HepG2 (cell line): ENCODE measurements around the gene KIF13A. TPM values are rescaled to one million over a fixed set of nuclear protein-coding genes. Genes with fewer than 3 reads are reported as not detected.
A peak's percentile ranks its signal among the peaks of the same experiment; 100 is the strongest.

Experiments used
- ARID3A ChIP-seq: IDR thresholded peaks from 2 replicates; pipeline ENCODE4 v1.6.1; 2012; ENCODE audit warnings: low read depth, low read length, improper control_type of control experiment
- ATF6 ChIP-seq: sonication (generic); formaldehyde crosslinking; conservative IDR thresholded peaks from 2 replicates; pipeline ENCODE4 v1.4.0; 2020; ENCODE audit warnings: missing genetic modification reagents
- EED ChIP-seq: sonication (generic); formaldehyde crosslinking; IDR thresholded peaks from 2 replicates; pipeline ENCODE4 v1.5.0; 2020; ENCODE audit warnings: mild to moderate bottlenecking, missing genetic modification reagents
- FOXC1 ChIP-seq: sonication (generic); formaldehyde crosslinking; IDR thresholded peaks from 2 replicates; pipeline ENCODE4 v1.8.0; 2022; ENCODE audit warnings: mild to moderate bottlenecking, missing genetic modification reagents, borderline replicate concordance
- GABPB1 ChIP-seq: IDR thresholded peaks from 2 replicates; pipeline ENCODE4 v1.6.1; 2016; ENCODE audit warnings: mild to moderate bottlenecking, missing genetic modification reagents, moderate library complexity, missing compliant biosample characterization
- HOXA7 ChIP-seq: sonication (generic); formaldehyde crosslinking; IDR thresholded peaks from 2 replicates; pipeline ENCODE4 v1.8.1; 2022; ENCODE audit warnings: mild to moderate bottlenecking, missing genetic modification reagents, moderate library complexity
- JARID2 ChIP-seq: sonication (generic); formaldehyde crosslinking; IDR thresholded peaks from 2 replicates; pipeline ENCODE4 v1.8.1; 2023; ENCODE audit warnings: missing genetic modification reagents, inconsistent platforms; ENCODE audit not compliant: insufficient replicate concordance
- MLXIP ChIP-seq: sonication (generic); formaldehyde crosslinking; IDR thresholded peaks from 2 replicates; pipeline ENCODE4 v1.9.0; 2021; ENCODE audit warnings: missing genetic modification reagents, borderline replicate concordance
- MXI1 ChIP-seq: IDR thresholded peaks from 3 replicates; pipeline ENCODE4 v1.6.1; 2012; ENCODE audit warnings: low read depth, low read length, inconsistent platforms, borderline replicate concordance
- MYC ChIP-seq: sonication (generic); formaldehyde crosslinking; IDR thresholded peaks from 2 replicates; pipeline ENCODE4 v1.9.0; 2021; ENCODE audit warnings: missing genetic modification reagents, borderline replicate concordance
- NCOA1 ChIP-seq: sonication (generic); formaldehyde crosslinking; IDR thresholded peaks from 2 replicates; pipeline ENCODE4 v1.9.0; 2021; ENCODE audit warnings: missing genetic modification reagents
- PCBP2 ChIP-seq: fragments of 200-400 bp; formaldehyde crosslinking; optimal IDR thresholded peaks from 2 replicates; pipeline ENCODE3; 2018; ENCODE audit warnings: low read length, low read depth; ENCODE audit not compliant: poor library complexity, severe bottlenecking
- POGZ ChIP-seq: sonication (generic); formaldehyde crosslinking; IDR thresholded peaks from 2 replicates; pipeline ENCODE4 v1.4.0; 2020; ENCODE audit warnings: mild to moderate bottlenecking, missing genetic modification reagents
- SETDB1 ChIP-seq: sonication (generic); formaldehyde crosslinking; IDR thresholded peaks from 2 replicates; pipeline ENCODE4 v1.5.1; 2020; ENCODE audit warnings: missing genetic modification reagents, mild to moderate bottlenecking, borderline replicate concordance
- SP4 ChIP-seq: sonication (generic); formaldehyde crosslinking; IDR thresholded peaks from 2 replicates; pipeline ENCODE4 v1.8.1; 2023; ENCODE audit warnings: mild to moderate bottlenecking, missing genetic modification reagents
- TRIM22 ChIP-seq: fragments of 450-650 bp; IDR thresholded peaks from 2 replicates; pipeline ENCODE4 v1.6.1; 2017
- ZNF891 ChIP-seq: sonication (generic); formaldehyde crosslinking; IDR thresholded peaks from 2 replicates; pipeline ENCODE4 v1.5.0; 2020; ENCODE audit warnings: mild to moderate bottlenecking, missing genetic modification reagents
- ZXDC ChIP-seq: sonication (generic); formaldehyde crosslinking; IDR thresholded peaks from 2 replicates; pipeline ENCODE4 v1.5.0; 2020; ENCODE audit warnings: mild to moderate bottlenecking, missing genetic modification reagents
- polyA plus RNA-seq, 8 experiments: library from polyadenylated mRNA; depleted of rRNA in 3 of 8; stranded (reverse) in 7 of 8; unstranded in 1 of 8; fragments of >200 nt; fragmentation: Illumina TruSeq in 4 of 8; extraction: Trizol in 4 of 8; gene quantifications; 2 replicates each; pipeline versions ENCODE4 v1.2.1 to v1.2.3, GENCODE V29; 2011 to 2016; ENCODE audit warnings: low read depth in 4 of 8, missing spikeins in 1 of 8, mixed read lengths in 1 of 8; ENCODE audit not compliant: insufficient read depth in 1 of 8
- total RNA-seq, 5 experiments: library from RNA; depleted of rRNA; stranded (reverse); fragments of >200 nt; fragmentation: Illumina TruSeq; extraction: Trizol; gene quantifications; 2 replicates each; pipeline ENCODE4 v1.2.3, GENCODE V29; 2016; ENCODE audit warnings: low read depth in 1 of 5

KIF13A gene
- total and polyA plus RNA-seq, 2 of the 13 experiments (the other 11 are each of a cell fraction or from before 2014, with no cell fraction given), result 21.1 to 37.2 TPM

GRCh38 chr6:17987697-17988421, 424 bp upstream of the KIF13A start (continued):
- no peak; the same call in 1 of the 2 replicates for TF ChIP-seq ZXDC
- TF ChIP-seq POGZ (CRISPR knock-in tag), result no peak
- TF ChIP-seq MYC (CRISPR knock-in tag), result peak; percentile 46; the same call in 1 of the 2 replicates
- TF ChIP-seq JARID2 (CRISPR knock-in tag), result no peak
- peak; percentile 62; the same call in 1 of the 2 replicates for TF ChIP-seq EED (CRISPR knock-in tag)
- TF ChIP-seq ZNF891, result no peak
- no peak for TF ChIP-seq SP4
- TF ChIP-seq ATF6, result no peak
- peak; percentile 31; the same call in 1 of the 2 replicates for TF ChIP-seq ARID3A
- peak; percentile 5; the same call in 1 of the 2 replicates for TF ChIP-seq FOXC1 (CRISPR knock-in tag)
- no peak for TF ChIP-seq MLXIP (CRISPR knock-in tag)
- no peak for TF ChIP-seq SETDB1 (CRISPR knock-in tag)
- TF ChIP-seq GABPB1 (CRISPR knock-in tag), result peak; percentile 58; the same call in 1 of the 2 replicates
- no peak for TF ChIP-seq NCOA1 (CRISPR knock-in tag)
- TF ChIP-seq PCBP2, result no peak
- TF ChIP-seq TRIM22, result no peak
- no peak for TF ChIP-seq HOXA7 (CRISPR knock-in tag)
- no peak; the same call in 2 of the 3 replicates for TF ChIP-seq MXI1
